GM19193 (cell line): ENCODE data around the gene PLA2G4A.

Experiments used
- POLR2A ChIP-seq: IDR thresholded peaks from 4 replicates; pipeline ENCODE4 v1.6.1; 2011; ENCODE audit not compliant: insufficient read depth, insufficient read length; ENCODE audit errors: extremely low read depth

PLA2G4A gene

GRCh38 chr1:186996816-186997215 is 168.1 kb downstream of the PLA2G4A start:
- no peak for TF ChIP-seq POLR2A

- no peak for TF ChIP-seq POLR2A
Measured at GRCh38 chr1:186997877-186998276, 169.1 kb downstream of the PLA2G4A start.

- TF ChIP-seq POLR2A, result no peak
Measured at GRCh38 chr1:186999506-186999905, 170.8 kb downstream of the PLA2G4A start.

GRCh38 chr1:187001198-187001889 is 172.6 kb downstream of the PLA2G4A start:
- no peak for TF ChIP-seq POLR2A

GRCh38 chr1:187003353-187003752 is 174.6 kb downstream of the PLA2G4A start:
- no peak for TF ChIP-seq POLR2A

- TF ChIP-seq POLR2A, result no peak
Measured at GRCh38 chr1:187006896-187007295, 178.1 kb downstream of the PLA2G4A start.

GRCh38 chr1:187009320-187009719 is 180.6 kb downstream of the PLA2G4A start:
- TF ChIP-seq POLR2A, result no peak

GRCh38 chr1:187010571-187011309 is 182.0 kb downstream of the PLA2G4A start:
- TF ChIP-seq POLR2A, result no peak

GRCh38 chr1:187013582-187014200 is 184.9 kb downstream of the PLA2G4A start:
- TF ChIP-seq POLR2A, result no peak

- no peak for TF ChIP-seq POLR2A
Measured at GRCh38 chr1:187018291-187018690, 189.5 kb downstream of the PLA2G4A start.

- no peak for TF ChIP-seq POLR2A
Measured at GRCh38 chr1:187027253-187027652, 198.5 kb downstream of the PLA2G4A start.

GRCh38 chr1:187032316-187032981 is 203.7 kb downstream of the PLA2G4A start:
- TF ChIP-seq POLR2A, result no peak

GRCh38 chr1:187032982-187033692 is 204.4 kb downstream of the PLA2G4A start:
- TF ChIP-seq POLR2A, result no peak

GRCh38 chr1:187033693-187034390 is 205.1 kb downstream of the PLA2G4A start:
- TF ChIP-seq POLR2A, result no peak
